ENCODE measurements around the gene TRAK1.

The TRAK1 gene

DNA sequence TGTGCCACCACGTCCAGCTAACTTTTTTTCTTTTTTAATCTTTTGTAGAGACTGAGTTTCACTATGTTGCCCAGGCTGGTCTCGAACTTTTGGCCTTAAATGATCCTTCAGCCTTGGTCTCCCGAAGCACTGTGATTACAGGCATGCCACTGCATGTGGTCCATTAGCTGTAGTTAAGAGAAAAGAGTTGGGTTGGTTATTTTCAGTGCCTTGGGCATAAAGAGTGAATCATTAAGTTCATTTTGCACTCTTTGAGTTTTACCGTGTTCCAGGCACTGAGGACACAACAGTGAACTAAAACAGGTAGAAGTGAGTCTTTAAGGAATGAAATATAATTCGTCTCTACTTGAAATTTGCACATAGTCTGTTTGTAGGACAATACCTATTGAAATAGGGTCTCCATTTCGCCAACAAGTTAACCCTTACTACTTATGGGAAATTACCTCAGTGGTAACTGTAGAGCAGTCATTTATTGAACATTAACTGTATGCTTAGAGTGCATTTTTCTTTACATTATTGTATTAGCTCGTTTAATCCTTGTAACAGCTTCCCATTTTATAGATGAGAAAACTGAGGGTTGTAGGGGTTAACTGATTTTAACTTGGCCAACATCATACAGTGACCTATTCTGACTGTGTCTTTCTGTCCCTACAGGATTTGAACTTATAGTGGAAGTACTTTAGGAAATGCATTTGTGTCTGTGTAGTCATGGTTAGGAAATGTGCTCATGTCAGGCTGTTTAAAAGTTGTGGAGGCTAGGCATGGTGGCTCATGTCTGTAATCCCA is 22.7 kb upstream of the TRAK1 start:
- DNase-seq, result no peak

DNA sequence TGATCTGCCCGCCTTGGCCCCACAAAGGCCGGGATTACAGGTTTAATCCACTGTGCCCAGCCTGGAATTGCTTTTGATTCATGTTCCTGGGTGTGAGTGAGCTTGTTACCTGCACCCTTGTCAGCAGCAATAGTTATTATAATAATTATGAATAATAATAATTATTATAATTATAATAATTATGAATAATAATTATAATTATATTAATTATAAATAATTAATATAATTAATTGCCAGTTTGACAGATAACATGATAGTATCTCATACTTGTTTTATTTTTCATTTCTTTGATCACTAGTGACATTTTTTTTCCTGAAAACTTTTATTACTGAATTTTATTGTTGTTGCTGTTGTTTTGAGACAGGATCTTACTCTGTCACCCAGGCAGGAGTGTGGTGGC is 21.1 kb upstream of the TRAK1 start:
- DNase-seq, result no peak

DNA sequence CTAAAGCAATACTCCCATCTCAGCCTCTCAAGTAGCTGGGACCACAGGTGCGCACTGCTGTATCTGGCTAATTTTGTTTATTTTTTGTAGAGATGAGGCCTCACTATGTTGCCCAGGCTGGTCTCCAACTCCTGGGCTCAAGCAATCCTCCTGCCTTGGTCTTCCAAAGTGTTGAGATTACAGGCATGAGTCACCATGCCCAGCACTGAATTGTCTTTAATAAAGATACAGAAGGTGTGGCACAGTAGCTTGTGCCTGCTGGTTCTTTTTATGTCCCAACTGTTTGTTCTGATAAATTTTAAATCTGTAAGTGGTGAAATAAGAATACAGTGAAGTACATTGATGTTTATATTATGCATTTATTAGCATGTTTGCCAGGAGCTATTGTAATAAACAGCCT is 20.6 kb upstream of the TRAK1 start:
- DNase-seq, result no peak

DNA sequence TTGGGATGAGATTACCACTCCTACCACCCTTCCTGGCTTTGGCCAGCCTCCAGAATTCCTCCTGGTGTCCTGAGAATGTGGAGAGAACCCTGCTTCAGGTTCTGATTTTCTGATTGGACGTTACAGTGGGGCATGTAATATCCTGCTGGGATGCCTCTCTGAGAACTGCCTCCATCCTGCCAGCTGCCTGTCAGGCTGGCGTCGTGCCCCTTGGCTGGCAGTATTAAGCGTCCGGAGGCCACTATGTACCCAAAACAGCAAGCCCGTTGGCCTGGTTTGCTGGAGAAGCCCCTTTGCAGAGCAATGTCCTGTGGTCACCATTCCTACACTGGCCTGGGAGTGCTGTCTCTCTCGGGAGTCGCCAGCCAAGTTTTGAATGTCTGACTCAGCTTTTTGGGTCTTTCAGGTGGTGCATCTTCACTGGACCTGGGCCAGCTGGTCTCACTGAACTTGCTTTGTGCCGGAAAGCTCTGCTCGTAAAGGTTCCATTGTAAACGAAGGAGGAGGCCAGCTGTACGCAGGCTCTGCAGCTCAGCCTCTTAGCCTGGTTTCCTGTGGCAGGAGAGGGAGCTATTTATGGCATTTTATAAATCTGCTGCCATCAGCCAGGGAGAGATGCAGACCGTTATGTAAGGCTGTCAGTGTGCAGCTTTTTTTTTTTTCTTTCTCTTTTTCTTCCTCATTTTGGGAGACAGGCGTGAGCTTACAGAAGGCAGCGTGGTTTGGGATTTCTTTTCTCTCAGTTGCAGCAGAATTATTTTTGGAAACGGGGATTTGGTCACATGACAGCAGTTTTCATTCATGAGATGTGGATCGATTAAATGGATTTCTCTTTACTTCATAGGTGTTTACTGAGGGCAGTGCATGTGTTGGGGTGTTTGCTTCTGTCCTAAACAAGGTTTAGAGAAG is 19.0 kb upstream of the TRAK1 start:
- peak; percentile 39 to 59 (median 57) for DNase-seq

DNA sequence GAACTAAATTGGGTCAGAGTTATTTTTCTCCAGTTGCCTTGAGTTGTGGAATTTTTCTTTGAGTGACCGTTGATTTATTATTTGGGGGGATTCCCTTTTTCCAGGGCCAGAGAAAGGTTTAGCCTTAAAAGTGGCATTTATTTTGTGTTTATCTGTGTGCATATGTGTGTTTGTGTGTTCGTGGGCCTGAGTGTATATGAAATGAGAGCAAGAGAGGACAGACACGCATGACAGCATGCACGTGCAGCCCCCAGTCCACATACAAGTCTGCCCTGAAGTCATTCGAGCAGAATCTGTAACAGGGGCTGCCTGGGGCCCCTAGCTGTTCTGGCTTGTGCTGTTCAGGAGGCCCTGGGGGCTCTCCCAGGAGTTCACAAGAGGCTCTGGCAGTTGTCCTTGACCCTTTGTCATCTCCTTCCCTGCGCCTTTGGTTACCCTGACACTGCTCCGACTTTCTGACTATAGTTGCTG is 18.3 kb upstream of the TRAK1 start:
- DNase-seq, result no peak

DNA sequence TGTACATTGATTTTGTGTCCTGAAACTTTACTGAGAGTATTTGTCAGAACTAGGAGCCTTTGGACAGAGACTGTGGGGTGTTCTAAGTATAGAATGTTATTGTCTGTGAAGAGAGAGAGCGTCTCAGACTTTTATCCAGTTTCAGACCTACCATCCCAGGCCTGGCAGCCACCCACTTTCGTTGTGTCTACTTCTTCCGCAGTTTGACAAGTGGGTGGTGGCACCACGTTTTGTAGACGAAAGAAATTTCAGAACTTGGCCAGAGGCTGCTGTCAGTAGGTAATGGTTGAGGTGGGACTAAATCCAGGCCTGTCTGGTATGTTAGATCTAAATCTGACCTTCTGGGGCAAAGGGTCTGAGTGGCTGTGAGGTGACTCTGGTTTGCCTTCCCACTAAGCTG is 13.4 kb upstream of the TRAK1 start:
- DNase-seq, result no peak

DNA sequence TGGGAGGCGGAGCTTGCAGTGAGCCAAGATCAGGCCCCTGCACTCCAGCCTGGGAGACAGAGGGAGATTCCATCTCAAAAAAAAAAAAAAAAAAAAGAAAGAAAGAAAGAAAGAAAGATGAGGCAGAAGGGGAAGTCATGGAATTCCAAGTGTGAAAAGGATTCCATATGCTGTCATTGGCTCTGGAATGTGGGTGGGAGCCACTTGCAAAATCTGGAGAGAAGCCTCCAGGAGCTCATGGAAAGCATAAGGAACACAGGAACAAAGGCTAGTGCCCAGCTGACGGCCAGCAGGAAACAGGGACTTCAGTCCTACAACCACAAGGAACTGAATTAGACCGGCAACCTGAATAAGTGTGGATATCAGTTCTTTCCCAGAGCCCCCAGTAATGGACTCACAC is 12.5 kb upstream of the TRAK1 start:
- DNase-seq, result no peak

DNA sequence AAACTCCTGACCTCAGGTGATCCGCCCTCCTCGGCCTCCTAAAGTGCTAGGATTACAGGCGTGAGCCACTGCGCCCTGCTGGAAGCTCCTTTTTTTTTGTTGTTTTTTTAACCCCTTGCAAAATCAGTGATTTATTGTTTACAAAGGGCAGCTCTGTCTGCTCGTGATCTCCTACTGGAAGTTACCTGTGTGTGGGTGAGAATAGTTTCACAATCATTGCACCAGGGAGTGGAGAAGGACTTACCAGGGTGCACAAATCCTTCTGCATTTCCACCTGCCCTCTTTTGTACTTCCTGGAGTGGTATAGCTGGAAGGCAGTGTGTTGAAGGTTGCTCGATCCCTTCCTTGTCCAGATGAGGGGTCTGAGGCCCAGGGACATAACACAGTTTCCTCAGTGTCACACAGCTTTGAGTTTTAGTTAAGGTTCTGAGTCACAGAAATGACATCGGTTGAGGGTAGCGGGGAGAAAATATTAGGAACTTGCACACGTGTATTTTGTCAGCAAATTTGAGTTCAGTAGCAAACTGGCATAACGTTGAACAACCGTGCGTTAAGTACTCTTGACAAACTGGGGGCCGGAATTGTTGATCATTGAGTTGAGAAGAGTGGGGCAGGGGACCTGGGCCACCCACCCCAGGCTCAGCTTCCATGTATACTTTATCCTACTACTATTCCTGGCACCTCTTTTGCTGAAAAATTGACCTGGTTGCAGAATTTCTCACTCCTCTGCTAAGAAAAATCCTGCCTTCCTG is 11.3 kb upstream of the TRAK1 start:
- peak; percentile 55 to 71 (median 61) for DNase-seq

DNA sequence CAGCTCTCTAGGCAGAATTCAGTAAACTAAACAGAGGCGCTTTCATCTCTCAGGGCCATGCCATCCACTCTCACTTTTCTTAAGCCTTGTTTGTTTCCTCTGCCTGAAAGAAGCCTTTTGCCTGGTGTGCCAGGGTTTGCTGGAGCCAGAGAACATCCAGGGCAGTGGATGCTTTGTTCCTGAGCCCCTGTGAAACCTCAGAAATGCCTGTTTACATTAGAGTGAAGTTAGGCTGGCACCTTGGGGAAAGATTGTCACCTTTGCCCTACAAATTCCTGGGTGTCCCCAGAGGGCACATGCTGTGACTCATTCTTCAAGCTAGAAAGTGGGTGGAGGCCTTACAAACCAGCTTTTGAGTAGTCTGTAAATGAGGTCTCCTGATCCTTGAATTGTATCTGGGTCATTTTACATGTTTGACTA is 10.7 kb upstream of the TRAK1 start:
- DNase-seq, result peak; percentile 65 to 77 (median 76)

DNA sequence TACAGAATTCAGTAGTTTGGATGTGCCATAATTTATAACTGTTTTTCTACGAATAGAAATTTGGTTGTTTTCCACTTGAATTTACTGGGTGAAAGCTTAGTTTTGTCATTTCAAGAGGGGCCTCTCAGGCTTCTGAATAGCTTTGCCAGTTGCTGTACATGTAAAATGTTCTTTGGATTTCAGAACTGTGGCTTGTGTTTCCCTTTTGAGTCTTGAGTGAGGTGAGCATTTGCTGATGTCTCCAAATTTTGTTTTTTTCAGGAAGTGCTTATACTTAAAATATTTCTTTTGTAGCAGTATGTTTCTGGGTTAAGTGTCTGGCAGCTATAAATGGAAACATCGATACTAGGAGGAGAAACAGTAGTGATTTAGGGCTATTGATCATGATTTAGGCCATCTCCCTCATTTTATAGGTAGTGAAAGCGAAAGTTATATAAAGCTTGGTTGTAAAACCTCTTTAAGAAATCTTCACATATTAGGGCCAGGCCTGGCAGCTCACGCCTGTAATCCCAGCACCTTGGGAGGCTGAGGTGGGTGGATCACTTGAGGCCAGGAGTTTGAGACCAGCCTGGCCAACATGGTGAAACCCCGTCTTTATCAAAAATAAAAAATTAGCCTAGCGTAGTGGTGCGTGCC is 9.2 kb upstream of the TRAK1 start:
- no peak for DNase-seq

DNA sequence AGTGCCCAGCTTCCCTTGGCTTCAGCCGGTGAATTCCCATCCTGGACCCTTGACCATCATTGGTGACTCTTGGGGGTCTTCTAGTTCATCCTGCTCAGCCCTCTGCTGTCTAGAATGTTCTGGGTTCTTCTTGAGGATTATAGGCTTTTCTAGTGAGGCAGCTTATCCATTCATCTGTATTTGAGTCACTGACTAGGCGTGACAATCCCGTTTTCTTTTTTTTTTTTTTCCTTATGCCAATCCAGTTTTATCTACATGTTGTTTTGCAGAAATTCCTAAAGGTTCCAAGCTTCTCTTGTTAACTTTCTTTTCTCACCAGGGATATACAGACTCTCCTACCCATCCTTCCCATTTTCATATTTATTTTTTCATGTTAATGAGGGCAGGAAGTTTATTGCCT is 6.6 kb upstream of the TRAK1 start:
- DNase-seq, result no peak

DNA sequence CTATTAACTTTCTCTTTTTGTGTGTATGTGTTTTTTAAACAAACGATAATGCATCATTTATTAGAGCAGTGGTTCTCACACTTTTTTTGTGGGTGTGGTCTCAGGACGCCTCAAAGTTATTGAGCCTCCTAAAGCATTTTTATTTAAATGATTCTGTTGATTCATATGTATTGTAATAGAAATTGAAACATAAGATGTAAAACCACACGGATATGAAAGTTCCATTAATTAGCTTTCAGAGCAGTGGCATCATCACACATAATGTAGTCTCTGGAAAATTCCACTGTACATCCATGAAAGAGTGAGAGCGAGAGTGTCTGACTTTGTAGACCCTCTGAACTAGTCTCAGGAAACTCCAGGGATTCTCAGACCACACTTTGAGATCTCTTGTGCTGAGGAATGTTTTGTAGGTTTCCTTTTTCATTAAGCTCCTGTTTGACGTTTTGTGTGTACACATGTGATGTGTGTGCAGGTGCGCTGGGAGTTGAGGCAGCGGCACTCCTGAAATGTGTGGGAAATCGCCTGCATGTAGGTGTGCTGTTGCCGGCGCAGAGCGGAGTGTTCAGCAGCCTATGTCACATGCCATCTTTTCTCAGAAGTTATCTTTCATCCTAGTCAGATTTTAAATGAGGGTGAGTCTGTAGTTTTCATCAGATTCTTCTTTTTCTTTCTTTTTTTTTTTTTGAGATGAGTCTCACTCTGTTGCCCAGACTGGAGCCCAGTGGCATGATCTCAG is 5.3 kb upstream of the TRAK1 start:
- no peak for DNase-seq

DNA sequence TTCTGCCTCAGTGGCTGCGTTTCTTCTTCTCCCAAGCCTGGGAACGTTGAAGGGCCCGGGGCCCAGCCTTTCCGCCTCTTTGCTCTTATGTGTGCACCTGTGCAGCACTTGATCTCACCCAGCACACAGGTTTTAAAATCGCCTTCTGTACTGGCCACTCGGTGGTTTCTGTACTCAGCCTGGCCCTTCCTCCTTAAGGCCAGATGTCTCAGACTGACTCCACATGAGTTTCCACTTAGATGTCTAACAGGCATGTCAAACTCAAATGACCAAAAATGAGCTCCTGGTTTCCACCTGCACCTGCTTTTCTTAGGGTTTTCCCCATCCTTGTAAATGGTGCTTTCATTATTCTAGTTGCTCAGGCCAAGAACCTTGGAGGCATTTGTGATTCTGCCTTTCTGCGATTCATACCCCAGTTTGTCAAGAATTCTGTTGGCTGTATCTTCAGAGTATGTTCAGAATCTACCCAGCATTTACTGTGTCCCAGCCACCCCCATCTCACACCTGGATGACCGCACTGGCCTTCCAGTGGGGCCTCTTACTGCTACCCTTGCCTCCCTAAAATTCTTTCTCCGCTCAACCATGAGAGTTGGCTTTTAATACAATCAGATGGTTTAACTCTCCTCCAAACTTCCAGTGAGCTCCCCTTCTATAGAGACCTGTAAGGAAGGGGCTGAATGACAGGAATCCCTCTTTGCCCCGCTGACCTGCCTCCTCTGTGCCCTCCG is 2.2 kb upstream of the TRAK1 start:
- DNase-seq, result no peak

DNA sequence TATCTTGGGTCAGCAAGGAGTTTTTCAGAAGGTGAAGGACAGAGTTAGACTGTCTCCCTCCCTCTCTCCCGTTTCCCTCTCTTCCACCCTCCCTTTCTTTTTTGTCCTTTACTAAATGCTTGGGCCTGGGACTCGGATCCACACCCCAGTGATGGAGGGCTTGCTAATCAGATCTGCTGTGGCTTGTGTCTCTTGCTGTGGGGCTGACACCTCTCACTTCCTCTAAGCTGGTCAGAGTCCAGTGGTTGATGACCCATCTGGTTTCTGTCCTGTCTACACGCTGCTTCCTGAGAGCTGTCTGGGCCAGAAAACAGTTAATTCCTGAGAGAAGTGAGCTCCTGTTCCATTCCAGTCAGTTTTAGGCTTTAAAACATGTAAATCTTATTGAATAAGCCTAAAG is 849 bp downstream of the TRAK1 start:
- no peak for DNase-seq

DNA sequence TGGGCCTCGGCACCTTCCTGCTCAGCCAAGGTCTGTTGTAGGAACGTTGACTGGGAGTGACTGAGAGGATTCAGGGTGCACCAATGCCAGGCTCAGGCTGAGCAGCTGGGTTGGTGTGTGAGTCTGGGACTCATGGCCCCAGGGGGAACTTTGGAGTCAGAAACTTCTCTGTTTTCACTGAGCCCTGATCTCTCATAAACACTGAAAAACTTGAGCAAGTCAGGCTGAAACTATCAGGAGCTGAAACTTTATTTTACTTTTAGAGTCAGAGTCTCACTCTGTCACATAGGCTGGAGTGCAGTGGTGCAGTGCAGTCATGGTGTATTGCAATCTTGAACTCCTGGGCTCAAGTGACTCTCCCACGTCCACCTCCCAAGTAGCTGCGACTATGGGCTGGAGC is 3.0 kb downstream of the TRAK1 start:
- DNase-seq, result no peak

DNA sequence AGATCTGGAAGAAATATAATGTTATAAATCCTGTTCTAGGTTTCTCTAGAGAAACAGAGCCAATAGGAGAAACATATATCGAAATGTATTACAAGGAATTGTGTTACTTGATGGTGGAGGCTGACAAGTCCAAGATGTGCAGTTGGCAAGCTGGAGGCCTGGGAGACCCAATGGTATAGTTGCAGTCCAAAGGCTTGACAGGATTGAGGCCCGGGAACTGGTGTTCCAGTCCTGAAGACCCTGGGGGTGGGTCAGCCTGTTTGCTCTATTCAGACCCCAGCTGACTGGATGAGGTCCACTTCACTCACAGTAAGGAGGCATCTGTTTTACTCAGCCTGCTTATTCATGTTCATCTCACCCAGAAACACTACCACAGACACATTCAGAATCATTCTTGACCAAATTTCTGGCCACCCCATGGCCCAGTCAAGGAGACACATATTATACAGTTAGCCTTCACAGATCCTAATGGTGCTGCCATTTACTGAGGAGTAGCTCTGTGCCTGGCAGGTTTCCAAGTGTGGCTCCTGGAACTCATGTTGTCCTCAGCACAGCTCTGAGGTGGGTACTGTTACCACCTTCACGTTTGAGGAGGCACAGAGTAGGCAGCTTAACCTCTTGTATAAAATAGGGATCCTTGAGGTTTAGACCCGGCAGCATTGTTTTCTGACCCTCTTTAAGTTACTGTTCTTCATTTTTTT is 3.7 kb downstream of the TRAK1 start:
- no peak for DNase-seq

DNA sequence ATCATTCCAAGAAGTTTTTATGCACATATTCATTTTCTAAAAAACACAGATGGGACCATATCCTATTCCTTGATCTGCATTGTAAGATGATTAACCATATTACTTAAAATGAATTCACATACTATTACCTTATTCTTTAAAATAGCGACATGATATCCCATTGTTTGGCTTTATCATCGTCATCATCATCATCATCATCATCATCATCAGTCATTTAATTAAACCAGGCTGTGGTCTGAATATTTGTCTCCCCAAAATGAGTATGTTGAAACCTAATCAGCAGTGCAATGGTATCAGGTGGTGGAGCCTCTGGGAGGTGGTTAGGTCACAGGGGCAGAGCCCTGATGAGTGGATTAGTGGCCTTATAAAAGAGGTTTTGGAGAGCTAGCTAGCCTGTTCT is 4.4 kb downstream of the TRAK1 start:
- DNase-seq, result no peak

DNA sequence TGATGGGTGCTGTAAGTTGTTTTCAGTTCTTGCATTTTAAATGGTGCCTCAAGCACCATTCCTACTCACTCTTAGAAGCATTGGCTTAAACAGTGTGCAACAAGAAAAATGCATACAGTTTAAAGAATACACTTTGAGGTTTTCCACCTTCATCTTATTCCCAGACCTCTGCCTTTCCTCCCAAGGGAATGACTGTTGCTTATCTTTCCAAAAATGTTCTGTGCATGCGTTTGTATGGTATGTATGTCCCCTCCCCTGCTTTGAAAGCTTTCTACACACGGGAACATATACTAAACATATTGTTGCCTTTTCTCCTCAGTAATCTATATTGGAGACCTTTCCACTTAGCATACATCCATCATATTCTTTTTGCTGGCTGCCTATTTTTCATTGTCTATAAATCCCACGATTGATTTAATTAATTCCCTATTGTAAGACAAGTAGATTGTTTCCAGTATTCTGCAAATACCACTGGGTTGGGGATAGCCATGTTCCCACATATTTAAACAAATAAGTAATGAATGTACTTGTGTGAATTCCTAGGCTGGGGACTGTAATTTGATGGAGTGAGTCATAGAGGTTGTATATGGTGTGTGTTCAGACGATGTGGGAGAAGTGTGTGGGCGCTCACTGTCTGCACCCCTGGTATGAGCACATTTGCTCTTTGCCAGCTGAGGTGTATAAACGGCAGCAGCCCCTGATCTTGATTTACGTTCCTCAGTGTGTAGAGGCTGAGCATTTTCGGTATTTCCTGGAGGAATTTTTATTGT is 5.8 kb downstream of the TRAK1 start:
- DNase-seq, result peak in 1 of 3 donors; percentile 35

DNA sequence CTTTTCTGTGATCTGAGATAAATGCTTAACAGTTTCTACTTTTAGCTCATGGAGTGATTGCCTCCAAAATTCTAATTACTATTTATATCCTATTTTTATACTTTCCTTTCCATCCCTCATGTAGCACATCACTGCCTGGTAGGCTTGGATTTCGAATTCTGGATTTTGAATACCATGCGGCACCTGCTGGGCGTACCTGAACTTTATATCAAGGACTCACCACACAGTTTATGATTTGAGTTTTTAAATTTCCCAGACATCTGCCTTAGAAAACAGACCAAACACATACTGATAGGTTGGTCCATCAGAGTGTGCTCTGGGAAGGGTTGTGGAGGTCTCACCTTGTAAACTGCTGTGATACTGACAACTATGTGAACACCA is 6.4 kb downstream of the TRAK1 start:
- DNase-seq, result no peak

DNA sequence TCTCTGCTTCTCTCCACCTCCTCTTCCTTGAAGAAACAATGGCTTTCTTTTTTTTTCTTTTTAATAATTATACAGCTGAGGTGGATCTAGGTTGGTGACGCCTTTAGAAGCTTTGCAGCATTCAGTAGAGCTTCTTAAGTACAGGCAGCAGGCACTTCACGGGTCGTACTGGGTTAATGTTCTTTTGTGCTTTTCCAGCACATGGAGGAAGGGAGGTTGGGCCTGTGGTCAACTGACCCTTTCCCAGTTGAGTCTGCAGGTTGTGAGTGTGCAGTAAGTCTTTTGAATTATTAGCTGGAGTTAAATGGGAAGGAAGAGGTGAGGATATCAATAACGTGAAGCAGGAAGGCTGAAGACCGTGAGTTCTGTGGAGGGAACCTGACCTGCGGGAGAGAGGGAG is 7.0 kb downstream of the TRAK1 start:
- peak in 1 of 3 donors; percentile 27 for DNase-seq

All from suppressor macrophage treated with lipopolysaccharide for 1 hour (primary cell).